Esophagus muscularis mucosa (tissue), 4 donors: ENCODE results near the gene RBBP6.

ENCODE experiments used
- CTCF ChIP-seq, 3 experiments: fragments of 200-600 bp in 2 of 3; fragments of 450-650 bp in 1 of 3; sonication (generic) in 2 of 3; IDR thresholded peaks; one replicate each; pipeline ENCODE4 v1.5.1; 2017 to 2019; ENCODE audit warnings: antibody characterized with exemption in 3 of 3, mild to moderate bottlenecking in 2 of 3, moderate library complexity in 1 of 3
- EP300 ChIP-seq: sonication (generic); formaldehyde crosslinking; IDR thresholded peaks from one replicate; pipeline ENCODE4 v1.6.1; 2017; ENCODE audit warnings: antibody characterized with exemption
- POLR2A ChIP-seq: fragments of 450-650 bp; IDR thresholded peaks from one replicate; pipeline ENCODE4 v1.6.1; 2017; ENCODE audit warnings: antibody characterized with exemption, moderate library complexity, mild to moderate bottlenecking, low read depth
- POLR2AphosphoS5 ChIP-seq, 2 donors: sonication (generic); formaldehyde crosslinking; IDR thresholded peaks; one replicate each; pipeline ENCODE4 v1.6.1; 2017; ENCODE audit warnings: antibody characterized with exemption in 2 of 2

GRCh38 chr16:24612656-24613055 is 73.3 kb downstream of the RBBP6 start:
- no peak for TF ChIP-seq CTCF (IDR thresholded peaks at IDR 0.05)
- TF ChIP-seq POLR2A, result no peak
- TF ChIP-seq POLR2AphosphoS5 (IDR thresholded peaks at IDR 0.05), result no peak
- no peak for TF ChIP-seq EP300
